GM18909 (cell line): Measurements from ENCODE around the gene FAM118B.
A peak's percentile ranks its signal among the peaks of the same experiment; 100 is the strongest.

Experiments
- ATAC-seq: cut with Tn5 transposase; IDR thresholded peaks from one replicate; pipeline ENCODE4 v1.9.1; 2021; ENCODE audit warnings: mild to moderate bottlenecking; ENCODE audit not compliant: unreplicated experiment, poor library complexity

Gene FAM118B

DNA sequence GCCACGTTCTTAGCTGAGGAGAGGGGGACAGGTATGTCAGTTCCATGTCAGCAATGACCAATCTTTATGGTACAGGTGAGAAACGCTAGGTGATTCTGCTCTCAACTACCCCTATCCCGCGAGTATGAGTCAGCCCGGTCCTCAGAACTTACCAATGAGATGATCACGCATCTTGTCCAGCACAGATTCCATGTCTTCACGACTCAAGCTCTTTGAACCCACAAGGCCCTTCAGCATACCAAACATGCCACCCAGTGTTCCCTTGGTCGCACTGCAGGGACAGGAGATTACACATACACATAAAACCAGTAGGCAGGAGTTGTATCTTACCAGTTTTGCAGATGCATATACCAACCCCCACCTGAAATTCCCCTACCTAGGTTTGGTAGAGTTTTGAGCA, 54.2 kb downstream of the FAM118B start:
- no peak for ATAC-seq

DNA sequence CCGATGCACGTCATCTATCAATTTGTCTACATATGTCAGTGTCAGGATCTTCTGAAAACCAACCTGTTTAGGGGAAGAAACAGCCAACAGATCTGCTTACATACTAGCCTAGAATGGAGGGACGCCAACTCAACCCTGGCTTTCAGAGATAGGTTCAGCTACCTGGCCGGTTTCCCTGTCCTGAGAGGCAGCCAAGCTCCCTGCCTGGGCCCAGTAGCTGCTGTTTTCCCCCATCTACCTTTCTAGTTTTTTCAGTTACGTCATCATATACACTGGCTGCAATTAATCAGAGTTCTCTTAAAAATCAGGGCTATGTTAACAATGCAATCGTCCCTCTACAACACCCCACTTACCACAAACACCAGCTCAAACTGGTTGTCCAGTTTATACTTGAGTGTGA, 56.1 kb downstream of the FAM118B start:
- ATAC-seq = no peak

DNA sequence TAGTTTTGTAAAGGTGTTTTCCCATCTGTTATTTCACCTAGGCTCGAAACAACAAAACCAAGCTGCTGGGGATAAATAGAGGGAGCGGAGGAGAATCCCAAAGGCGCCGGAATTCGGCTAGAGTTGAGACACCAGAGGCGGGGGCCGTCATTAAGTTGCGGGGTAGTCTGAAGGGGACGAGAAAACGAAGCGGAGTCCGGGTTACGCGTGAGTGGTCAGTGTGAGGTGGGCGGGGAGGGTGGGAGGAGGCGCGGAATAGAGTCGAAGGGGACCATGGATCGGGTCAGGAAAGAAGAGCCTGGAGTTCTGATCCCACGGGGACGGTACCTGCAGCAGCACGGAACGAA, 56.8 kb downstream of the FAM118B start:
- no peak for ATAC-seq

DNA sequence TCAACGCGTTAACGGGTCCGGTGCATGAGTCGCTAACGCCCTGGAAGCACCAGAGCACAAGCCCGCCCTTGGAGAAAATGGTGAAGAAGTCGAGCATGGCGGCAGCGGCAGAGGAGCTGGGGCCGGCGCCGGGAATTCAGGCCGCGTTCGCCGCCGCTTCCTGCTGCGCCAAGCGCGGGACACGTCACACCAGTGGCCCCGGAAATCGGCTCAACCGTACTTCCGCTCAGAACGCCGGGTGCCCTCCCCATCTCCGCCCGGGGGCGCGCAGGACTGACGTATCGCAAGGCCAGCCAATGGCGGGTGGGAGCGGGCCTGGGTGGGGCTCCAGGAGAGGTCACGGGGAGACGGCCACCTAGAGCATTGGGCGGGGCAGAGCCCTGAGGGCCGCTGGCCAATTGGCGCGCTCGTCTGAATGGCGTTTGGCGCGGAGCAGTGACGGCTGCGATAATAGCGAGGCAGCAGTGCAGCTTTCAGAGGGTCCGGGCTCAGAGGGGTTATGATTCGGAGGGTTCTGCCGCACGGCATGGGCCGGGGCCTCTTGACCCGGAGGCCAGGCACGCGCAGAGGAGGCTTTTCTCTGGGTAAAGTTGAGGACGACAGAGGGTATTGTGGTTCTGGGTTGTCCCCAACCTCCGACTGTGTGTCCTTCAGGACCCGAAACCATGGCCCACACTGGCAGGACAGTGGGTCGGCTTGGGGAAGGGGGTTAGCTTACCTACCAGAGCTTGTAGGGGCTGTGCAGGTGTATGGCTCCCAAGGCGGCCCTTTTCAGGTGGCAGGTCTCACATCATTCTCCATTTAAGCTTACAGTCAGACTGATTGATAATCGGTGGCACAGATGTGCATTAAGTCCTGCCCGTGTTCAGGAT, 57.4 kb downstream of the FAM118B start, which contains the start of the genes FOXRED1 and SRPRA:
Gene FOXRED1, plus strand, starts transcription at position 447 of the 872 bp plus-strand sequence. Its CDS starts 53 bp downstream, at position 500.
Gene SRPRA, minus strand, starts transcription at position 188 of the 872 bp plus-strand sequence. Its CDS starts 91 bp downstream, at position 97.
- ATAC-seq = peak; percentile 99

DNA sequence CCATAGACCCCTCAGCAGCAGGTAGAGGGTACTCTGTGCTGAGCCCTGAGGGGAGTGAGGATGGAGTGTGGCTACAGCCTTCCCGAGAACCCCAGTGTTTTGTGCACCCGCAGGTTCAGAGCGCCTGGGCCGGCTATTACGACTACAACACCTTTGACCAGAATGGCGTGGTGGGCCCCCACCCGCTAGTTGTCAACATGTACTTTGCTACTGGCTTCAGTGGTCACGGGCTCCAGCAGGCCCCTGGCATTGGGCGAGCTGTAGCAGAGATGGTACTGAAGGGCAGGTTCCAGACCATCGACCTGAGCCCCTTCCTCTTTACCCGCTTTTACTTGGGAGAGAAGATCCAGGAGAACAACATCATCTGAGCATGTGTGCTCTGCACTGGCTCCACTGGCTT, 65.7 kb downstream of the FAM118B start:
- ATAC-seq = no peak

DNA sequence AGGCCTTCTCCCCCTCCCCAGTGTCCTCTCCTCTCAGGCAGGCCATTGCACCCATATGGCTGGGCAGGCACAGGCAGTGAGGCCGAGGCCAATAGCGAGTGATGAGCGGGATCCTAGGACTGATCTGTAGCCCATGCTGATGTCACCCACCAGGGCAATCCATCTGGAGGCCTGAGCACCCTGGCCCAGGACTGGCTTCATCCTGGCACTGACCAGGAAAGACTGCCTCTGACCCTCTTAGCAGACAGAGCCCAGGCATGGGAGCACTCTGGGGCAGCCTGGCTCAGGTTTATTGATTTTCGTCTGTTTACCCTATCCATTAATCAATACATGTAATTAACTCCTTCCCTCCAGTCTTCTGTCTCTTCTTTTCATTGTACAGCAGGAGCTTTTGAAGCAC, 66.2 kb downstream of the FAM118B start:
- ATAC-seq = no peak

DNA sequence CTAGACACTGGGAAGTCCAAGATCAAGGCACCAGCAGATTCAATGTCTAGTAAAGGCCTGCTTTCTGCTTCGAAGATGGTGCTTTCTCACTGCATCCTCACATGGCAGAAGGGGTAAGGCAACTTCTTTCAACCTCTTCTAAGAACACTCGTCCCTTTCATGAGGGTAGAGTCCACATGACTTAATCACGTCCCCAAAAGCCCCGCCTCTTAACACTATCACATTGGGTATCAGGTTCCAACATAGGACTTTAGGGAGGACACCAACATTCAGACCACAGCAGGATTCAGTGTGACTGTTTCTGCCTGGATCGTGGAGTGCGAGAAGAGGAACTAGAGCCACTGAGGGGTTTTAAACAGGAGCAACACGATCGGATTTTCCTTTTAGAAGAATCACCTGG, 67.6 kb downstream of the FAM118B start:
- ATAC-seq = no peak

DNA sequence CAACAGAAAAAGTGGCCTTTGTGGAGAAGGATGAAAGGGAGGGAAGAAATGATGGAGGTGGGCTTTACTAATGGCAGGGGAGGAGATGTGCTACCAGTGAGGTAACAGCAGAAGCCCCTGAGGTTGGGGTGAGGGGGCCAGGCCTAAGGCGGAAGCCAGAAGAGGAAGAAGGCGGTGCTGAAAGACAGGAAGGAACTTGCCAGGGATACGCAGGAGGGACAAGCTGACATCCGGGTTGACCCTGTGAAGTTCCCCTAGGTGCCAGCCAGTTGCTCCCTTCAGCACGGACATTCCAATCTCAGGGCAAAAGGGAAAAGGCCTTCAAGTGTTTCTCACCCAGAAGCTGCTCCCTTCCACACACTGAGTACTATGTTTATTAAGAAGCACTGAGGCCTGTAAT, 69.0 kb downstream of the FAM118B start:
- no peak for ATAC-seq

DNA sequence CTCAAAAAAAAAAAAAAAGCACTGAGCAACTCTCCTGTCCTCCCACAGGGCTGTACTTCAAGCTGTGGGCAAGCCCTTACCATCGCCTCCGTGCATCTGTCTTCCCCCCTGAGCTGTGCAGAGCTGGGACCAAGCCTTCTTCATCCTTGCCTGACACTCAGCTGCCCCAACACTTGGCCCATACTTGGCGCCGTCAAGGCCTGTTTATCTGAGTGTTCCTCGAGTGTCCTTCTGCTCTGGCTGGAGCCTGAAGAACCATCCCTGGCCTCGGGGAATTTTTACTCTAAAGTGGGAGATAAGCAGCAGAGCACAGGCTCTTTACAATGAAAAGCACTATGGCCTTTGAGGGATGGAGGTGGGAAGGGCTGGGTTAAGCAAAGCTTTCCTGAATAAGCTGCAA, 69.7 kb downstream of the FAM118B start:
- ATAC-seq = no peak

DNA sequence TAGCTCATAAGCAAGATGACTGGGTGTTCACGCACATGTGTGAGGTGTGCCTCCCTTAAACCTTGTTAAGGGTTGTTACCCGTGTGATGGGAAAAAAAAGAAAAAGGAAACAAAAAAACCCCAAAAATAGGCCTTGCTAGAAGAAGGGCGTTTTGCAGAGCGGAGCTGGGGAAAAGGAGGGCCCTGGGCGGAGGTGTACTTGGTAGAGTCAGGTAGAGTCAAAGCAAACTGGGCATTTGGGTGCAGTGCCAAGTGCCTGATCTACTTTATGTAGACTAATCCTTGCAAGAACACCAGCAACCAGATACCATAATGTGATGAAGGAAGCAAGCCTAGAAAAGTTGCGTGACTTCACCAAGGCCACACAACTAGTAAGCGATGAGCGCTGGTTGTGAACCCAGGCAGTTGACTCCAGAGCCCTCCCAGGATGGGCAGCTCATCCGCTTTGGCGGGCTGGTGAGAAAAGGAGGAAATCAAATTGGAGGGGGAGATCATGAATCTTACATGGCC, 70.1 kb downstream of the FAM118B start:
- ATAC-seq = no peak

DNA sequence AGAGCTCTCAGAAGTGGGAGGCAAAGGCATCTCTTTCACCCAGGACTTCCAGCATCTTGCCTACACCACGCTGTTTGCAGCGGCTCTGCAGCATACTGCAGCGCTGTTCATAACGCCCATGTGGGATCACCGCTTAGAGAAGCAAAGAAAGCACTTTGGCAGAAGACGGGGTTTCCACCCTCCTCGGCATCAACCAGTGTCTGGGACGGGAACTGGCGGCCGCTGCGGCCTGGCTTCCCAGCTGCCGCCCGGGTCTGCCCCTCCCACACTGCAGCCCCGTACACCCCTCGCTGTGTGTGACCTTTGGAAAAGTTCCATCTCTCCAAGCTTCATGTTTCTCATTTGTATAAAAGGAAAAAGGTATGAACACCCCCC, 70.8 kb downstream of the FAM118B start:
- peak; percentile 25 for ATAC-seq

DNA sequence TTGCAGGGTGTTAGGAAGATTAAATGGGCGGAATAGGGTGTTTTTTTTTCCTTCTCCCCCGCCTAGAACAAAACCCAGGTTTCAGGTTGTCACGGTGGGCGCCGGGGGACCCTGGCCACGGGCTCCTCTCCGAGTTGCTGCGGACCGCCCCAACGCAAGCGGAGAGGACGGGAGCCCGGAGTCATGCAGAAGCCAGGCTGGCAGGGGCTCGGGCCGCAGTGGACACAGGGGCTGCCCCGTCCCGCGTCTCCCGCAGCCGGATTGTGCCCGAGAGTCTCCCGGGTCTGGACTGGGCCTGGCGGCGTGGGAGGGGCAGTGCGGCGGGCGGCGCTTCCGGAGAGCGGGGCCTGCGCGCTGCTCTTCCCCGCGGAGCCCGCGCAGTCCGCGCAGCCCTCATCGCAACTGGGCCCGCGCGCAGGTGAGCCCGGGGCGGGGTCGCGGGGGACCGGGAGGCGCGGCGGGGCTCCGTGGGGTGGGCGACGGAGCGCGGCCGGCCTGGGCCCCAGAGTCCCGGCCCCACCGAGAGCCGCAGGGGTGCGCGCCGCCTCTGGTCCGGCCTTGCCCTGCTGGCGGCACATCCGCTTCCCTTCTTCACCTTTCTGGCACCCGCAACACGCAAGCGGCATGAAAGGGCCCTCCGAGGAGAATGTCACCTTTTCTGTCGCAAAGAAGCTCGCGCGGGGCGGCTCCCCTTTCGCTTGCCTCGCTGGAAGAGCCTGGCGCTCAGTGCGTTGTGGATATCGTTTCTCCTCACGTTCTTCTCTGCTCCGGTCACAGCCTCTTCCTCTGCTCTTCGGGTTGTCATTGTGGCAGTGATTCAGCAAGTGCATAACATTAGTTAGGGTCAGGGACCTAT, 71.4 kb downstream of the FAM118B start, which contains the start of gene TIRAP:
Gene TIRAP, plus strand, starts transcription at position 358 of the 856 bp plus-strand sequence. CDS start 7,802 bp downstream, outside the sequence.
- ATAC-seq = peak; percentile 65

DNA sequence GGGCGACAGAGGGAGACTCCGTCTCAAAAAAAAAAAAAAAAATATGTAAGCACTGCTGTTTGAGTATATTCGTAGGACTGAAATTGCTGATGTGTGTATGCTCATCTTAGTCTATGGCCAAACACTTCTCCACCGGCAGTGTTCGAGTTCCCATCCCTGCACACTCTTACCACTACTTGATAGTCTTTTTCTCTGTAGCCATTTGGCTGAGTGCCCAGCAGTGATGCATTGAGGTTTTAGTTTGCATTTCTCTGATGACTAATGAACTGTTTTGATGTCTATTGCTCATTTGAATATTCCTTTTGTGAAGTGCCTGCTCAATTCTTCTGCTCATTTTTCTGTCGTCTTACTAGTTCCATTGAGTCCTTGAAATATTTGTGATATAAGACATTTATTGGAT, 73.2 kb downstream of the FAM118B start:
- peak; percentile 47 for ATAC-seq

DNA sequence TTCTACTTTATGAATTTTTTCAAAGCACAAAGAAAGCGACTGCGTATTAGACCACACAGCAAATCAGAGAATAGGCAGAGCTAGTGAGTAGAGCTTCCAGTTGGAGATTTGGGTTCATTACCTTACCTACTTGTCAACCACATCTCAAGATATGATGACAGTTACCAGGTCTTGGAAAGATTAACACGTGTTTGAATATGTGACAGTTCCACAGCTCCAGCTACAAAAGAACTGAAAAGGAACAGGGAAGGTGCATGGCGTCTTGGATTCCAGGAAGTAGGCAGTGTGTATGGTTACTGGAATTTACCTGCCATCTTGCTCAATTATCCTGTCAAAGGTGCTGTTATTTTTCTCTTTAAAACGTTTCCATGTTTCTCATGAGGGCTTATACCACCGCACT, 76.7 kb downstream of the FAM118B start:
- ATAC-seq = no peak

DNA sequence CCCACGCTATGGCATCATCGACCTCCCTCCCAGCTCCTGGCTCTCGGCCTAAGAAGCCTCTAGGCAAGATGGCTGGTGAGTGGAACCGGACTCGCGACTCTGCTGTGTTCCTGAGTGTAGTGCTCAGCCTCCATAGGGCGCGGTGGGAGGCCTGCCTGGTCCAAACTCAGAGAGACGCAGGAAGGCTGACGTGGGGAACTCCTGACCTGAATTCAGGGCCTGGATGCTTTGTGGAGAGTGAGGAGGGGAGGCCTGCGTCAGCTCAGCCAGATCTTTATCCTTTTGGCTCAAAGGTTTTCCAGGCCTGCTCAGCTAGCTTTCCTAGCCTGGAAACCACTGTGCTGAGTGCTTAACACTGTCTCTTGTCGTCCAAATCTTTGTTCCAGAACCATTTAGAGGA, 79.3 kb downstream of the FAM118B start:
- ATAC-seq = no peak

DNA sequence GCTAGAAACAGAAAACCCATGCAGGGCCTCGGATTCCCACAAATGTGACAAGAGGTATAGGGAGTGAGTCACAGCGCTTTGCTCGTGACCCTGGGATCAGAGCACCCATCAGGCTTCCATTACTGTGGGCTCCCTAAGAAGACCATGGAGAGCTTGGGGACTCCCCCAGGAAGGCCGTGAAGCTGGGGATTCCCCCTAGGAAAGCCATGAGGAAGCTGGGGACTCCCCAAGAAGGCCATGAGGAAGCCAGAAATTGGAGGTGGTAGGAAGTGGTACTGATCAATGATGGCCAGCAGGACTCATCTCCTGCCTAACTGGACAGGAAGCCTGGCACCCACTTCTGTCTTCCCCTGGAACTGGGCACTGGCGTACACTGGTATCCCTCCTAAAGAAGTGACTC, 82.1 kb downstream of the FAM118B start:
- ATAC-seq = no peak

DNA sequence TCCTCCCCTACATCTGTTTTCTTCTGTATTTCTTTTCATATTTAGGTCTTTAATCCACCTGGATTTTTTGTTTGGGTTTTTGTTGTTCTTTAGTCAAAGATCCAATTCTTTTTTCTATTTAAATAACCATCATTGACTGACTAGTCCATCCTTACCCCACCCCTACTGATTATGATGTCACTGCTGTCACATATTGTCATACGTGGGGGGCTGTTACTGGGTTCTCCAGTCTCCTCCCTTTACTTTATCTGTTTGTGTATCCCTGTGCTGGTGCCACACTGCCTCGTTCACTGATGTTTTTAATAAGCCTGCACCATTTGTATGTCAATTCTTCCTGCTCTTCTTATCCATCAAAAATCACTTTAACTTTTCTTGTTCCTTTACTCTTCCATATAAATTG, 85.4 kb downstream of the FAM118B start:
- ATAC-seq = no peak

DNA sequence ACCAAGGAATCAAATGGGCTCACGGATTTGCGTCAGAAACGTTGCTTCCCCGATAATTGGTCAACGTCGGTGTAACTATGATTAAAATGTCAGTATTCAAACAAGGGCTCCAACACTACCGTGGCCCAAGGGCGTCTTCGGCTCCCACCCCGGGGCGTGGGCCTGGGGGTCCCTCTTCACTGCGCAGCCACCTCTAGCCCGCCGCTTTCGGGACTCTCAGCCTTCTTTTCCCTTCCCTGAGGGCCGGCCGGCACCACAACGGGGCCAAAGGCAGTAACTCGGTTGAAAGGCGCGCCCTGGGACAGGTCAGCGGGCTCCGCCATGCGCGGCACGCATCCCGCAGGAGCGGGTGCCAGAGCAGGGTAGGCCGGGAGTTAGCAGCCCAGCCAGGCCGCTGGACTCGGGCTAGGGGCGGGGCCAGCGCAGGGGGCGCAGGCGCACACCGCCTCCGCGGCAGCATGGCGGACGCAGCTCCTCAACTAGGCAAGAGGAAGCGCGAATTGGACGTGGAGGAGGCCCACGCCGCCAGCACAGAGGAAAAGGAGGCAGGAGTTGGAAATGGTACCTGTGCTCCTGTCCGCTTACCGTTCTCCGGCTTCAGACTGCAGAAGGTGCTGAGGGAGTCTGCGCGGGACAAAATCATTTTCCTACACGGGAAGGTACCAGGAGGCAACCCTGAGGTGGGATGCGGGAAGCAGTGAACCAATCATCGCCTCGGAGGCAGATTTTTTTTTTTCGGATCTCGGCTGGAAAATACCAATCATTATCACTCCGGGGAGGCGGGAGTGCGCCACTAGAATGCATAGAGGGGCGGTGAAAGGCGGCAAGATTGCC, 92.3 kb downstream of the FAM118B start, which contains the start of gene DCPS:
Gene DCPS, plus strand, starts transcription at position 438 of the 834 bp plus-strand sequence. Its CDS starts 21 bp downstream, at position 459.
- ATAC-seq = peak; percentile 89

DNA sequence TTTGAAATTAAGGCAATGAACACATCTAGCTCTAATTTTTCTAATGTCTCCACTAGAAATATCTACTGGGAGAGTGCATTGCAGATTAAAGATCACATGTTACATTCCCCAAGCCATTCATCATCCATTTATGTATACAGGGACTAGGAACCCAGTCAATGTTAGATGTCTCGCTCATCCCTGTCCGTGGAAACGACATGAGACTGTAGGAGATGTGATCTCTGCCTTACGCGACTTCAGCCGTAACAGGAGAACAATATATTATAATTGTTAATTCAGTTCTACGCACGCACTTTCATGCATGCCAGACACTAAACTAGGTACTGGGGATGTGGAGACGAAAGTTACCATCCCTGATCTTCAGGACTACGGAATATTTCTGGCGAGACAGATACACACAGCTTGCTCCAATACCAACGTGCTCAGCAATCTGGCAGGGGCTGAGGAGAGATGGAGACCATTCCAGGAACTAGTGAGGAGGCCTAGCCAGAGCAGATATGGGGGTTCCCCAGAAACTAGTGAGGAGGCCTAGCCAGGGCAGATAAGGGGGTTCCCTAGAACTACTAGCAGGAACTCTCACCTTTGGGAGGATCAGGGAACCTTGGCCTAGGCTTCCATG, 93.0 kb downstream of the FAM118B start:
- no peak for ATAC-seq
